ENCODE data around the gene SLC10A2.

SLC10A2 gene

DNA sequence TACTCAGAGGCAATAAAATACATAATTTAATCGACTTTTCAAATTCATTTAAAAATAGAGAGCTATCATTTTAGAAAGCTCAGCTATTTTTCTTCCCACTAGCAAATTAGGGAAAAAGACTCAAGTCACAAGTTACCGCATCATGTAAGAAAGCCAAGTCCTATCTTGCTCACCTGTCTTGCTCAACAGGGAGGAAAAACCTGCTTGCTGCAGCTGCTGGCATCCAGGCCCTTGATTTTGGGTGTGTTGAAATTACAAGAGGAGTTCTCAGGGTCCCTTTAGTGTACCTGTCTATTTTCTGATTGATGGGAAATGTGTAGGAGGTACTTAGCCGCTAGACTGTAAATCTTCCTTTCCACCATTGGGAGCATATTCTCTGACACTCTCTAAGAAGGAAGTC is 22.2 kb downstream of the SLC10A2 start:
- no peak for DNase-seq

DNA sequence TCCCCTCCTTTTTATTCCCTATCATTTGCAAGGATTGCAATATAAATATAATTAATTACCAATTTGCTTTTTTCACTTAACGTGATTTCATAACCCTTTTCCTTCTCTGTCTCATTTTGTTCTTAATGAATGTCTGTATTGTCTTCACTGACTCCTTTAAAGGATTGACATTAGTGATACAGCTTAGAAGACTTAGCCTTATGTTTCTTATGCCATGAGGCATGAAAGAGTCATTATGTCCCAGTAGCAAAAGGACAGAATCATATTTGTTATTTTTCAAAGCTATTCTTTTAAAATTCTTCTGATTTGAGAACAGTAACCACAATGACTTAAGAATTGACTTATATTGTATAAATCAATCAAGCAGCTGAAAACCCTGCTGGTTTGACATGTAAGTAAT is 26.2 kb downstream of the SLC10A2 start:
- no peak for DNase-seq

DNA sequence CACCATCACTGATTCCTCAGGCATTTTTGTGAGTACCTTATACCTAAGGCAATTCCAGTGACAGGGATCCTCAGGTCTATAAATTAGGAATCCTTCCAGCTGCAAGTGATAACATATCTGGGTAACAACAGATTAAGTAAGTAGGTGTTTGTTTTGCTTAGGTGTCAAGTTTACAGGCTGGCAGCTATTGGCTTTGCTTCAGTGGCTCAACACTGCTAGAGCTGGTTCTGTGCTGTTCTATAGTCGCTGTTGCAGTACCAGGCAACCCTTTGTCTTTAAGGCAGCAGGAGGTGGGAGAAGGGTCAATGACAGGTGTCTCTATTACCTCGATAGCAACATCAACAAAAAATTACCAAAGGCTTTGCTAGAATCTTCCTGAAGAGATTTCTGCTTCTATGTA is 27.0 kb downstream of the SLC10A2 start:
- no peak for DNase-seq

DNA sequence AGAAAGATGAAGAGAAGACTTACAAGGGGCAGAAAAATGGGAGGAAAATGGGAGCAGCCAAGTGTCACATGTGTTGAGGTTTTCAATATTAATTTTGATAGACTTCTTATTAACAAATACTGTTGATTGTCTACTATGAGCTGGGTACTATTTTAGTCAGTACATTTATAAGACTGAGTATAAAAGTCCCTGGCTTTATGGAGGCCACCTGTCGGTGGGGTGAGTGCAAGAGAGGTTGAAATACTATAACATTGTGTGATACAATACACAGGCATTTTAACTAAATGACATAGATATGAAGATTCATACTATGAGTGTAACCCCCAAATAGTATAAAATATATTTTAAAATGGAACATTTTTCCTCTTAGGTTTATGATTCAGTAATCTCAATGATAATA is 29.9 kb downstream of the SLC10A2 start:
- DNase-seq: no peak

DNA sequence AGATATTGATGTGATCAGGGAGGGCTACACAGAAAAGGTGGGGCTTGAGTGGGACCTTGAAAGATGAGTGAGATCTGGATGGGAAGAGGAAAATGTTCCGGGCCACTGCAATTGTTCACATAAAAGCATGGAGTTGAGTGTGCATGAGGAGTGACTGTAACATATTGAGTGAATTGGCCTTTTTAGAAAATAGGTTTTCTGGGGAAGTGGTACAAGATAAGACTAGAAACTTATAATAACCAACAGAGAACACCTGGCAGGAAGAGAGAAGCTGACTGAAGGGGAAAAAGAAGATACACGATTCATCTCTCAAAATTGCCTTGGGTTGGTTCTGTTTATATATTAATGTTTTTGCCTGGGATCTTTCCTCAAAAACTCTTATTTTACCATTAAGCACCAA is 32.2 kb downstream of the SLC10A2 start:
- DNase-seq: no peak

DNA sequence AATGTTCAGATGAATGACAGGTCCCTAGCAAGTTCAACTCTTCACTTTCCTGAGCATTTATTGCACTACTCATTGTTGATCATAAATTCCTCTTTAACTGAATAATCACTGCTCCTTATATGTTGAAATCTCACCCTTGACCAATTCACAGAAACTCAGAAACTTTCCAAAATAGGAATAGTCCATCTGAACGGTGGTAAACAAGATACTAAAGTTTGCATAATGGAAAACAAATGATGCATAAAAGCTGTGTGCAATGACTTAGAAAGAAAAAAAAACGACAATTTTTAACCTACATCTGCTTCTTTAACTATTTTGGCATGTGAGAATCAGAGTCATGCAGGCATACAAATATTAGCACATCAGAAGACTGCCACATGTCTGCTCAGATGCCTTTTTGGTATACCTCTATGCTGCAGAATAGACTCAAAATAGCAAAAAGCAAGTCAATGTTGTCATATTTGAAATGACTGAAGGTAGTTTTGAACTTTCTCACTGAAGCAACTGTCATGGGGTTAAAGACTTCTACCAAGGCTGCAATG is 34.8 kb downstream of the SLC10A2 start:
- no peak for DNase-seq

DNA sequence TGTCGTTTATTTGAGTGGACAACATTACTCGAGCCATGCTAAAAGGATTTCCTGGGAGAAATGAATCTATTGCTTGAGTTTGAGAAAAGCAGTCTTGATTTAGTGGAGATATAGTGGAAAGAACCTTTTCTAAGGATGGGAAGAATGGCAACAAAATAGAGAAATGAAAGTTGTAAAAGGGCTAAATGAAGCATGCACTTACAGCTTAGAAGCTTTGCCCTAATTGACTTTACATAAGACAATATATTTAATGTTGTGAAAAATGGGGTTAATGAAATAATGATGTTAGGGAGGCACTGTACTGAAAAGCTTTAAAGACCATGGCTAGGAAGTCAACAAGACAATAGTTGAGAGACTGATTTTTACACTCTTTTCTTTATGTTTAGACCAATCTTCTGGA is 35.4 kb downstream of the SLC10A2 start:
- DNase-seq: no peak

DNA sequence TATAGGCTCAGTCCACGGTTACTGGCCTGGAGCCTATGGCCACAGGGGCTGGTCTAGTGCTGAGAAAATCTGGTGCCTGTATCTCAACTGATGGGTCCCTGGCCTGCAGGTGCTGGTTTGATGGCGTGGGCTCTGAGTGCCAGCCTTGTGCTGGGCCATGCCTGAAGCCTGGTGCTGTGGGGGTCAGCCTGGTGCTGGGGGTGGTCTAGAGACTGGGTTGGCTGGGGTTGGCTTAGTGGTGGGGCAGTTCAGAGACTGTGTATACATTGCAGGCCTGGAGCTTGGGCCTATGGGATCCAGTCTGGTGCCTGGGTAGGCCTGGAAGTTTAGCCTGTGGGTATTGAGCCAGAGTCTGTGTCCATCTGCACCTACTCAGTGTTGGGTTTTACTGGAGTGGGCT is 36.4 kb downstream of the SLC10A2 start:
- no peak for DNase-seq

DNA sequence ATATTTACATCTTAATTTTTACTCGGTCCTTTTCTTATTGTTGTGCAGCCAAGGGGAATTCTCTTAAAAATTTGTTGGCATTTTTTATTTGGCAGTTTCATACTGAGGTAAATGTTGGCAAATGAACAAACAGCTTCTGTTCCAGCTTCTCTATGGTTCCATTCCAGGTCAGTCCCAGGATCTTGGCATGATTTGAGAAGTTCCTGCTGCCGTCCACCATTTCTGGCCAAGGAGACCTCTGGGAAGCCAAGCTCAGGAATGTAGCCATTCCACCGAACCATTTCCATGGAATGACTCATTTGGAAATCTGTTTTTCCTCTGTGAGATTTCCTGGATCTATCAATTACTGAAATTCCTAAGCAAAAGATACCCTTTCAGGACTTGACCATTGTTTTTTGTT is 43.9 kb downstream of the SLC10A2 start:
- DNase-seq: no peak

DNA sequence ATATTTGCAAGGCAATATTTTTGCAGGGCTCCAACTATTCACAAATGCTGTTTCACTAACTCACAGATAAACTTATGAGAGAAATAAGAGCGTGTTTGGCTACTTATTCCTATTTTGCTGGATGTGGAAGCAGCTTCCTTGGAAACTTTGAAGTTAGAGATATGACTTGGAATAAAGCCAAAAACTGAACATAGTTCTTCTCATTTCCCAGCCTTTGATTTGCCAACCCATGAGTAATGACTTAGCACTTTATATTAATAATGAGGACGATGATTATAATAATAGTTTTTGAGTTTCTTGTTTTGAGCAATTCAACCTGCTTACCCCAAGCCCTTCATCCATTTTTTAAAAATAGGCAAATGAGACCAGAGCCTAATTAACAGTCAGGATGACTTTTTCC is 47.7 kb downstream of the SLC10A2 start:
- DNase-seq: no peak

DNA sequence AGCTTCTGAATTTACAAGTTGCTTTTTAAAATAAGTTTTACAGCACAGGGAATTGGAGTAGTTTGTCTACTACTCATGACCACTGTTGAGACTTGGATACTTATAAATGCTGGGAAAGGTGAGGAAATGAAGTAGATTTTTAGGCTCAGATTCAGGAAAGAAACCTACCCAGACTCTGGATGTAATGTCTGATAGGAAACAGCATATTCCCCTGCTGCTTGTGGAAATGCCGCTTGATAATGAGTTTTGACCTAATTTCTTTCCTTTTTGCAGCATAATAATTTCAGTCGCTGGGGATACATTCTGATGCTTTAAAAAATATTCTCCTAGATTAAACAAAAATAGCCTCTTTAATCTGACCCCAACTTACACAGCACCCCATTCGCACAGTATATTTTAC is 53.6 kb downstream of the SLC10A2 start:
- no peak for DNase-seq

DNA sequence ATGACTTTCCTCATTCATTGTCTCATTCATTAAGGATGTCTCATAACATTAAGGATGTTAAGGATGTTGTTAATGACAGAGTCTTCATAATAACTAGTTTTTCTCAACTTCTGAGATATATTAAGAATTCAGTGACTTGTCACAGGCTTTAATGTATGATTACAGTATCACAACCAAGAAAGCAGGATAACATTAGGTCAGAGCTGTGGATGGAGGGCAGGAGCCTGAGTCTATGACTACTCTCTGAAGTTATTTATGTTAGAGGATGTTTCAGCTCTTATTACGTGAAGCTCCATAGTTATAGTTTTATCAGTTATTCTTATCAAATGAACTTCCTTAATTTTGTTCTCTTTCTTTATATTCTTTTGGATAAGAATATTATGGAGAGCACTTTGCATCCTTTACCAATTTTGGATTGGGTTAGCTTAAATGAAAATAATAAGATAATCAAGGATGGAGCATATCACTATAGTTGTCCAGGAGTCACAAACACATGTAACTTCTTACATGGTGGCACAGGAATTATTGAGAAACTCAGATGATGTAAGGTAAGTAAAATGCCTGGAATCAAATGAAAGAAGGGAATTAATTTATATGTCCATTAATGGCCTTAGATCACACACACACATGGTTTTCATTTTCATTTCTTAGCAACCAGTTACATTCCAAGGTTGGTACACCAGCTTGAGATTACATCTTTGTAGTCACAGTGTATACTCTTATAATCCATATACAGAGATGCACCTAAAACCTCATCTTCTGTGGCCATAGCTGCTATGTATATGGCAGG is 57.0 kb downstream of the SLC10A2 start:
- no peak for DNase-seq

DNA sequence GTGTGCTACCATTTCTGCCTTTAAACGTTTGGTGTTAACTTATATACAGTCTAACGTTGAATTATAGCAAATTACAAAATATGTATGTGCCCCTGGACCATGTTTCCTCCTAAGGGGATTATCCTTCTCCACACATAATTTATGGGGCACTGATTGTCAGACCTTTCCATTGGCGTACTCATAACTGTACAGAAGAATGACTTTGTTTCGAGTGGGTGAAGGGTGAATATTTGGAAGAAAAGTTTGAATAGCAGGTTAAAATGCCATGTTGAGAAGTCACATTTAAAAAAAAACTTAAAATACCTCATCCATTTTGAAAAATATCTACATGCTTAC is 58.8 kb downstream of the SLC10A2 start:
- no peak for DNase-seq

DNA sequence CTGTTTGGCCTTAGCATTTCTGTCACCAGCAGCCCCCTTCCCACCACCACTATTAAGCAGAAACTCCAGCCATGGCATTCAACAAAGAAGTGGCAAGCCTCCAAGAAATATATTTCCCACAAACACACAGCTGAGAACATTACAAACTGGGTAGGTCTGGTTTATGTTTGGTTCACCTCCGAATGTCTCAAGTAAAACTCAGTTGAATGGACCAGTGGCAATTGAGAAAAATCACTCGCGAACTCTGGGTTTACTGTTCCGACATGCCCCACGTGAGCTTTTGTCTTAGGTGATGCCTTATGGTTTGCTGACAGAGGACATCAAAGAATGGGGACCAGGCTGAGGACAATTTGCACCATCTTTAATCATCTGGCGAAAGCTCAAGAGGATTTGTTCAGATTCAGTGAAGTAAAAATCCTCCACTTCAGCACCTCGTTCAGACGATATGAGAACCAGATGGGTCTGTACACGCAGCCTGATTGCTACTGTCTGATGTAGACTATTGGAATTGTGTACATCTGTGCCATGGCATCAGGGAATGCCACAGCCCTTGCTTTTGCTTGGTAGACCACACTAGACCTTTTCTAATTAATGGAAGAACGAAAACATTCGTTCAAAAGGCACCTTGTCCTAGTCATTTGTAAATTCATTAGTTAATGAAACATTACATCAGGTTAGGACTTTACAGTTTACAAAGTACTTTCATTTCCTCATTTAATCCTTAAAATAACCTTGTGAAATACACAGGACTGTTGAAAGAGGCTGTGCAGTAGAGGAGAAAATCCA is 59.4 kb downstream of the SLC10A2 start:
- DNase-seq: no peak

DNA sequence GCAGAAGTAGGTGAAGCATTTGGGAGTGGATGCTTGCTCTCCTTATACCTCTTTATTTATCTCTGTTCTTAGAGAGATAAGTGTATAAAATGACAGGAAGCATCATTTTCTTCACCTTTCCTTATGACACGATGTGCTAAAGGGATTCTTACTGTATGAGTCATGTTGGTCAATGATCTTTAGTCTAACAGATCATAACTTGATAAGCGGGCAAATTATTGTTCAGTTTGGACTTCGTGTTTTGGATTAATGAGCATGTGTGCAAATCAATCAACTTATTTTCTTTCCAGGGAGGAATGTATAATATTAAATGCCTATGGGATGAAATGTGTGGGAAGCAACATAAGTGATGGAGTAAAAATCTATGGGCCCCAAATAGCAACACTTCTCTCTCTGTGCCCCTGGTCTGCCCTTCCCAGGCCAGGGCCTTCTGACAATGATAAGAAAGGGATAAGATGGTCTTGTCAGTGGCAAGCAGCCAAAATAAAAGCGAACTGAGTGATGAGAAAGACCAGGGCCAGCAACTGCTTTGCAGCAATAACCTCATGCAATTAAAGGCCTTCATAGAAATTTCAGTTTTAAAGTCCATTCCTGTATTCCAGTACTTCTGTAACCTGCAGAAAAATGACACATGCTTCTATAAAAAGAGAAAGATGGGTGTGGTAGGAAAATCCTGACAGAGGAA is 61.4 kb downstream of the SLC10A2 start:
- no peak for DNase-seq

DNA sequence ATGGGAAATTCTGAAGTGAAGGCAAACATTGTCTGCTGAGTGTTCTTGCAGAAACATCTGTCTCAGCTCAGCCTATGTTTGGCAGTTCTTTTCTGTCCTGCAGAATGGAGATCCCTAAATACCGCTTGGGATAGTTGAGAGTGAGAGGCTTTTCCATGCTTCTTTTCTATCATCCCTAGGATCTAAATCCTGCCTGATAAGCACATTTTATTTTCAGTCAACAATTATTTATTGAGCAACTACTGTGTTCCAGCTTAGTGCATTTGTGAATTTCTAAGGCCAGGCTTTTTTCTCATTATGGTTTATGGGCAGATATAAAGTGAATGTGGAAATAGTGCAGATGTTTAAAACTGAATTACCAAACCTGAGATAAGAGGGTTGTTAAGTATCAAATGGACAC is 62.6 kb downstream of the SLC10A2 start:
- no peak for DNase-seq

DNA sequence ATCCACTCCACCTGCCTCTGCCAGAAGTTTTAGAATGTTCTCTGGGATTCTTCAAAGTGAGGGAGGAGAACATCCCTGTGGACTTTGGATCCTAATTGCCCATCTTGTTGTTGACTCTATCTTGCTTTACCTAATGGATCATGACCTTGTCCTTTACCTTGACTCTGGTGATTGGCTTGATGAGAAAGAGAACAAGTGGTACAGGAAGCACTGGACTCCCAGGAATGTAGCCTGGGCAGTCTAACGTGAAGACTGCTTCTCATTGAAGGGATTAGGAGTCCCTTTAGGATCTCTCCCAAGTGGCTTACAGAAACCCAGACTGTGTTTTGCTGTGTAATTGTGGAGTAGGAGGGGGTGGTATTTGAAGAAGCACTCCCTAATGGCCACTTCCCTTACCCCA is 63.9 kb downstream of the SLC10A2 start:
- no peak for DNase-seq

DNA sequence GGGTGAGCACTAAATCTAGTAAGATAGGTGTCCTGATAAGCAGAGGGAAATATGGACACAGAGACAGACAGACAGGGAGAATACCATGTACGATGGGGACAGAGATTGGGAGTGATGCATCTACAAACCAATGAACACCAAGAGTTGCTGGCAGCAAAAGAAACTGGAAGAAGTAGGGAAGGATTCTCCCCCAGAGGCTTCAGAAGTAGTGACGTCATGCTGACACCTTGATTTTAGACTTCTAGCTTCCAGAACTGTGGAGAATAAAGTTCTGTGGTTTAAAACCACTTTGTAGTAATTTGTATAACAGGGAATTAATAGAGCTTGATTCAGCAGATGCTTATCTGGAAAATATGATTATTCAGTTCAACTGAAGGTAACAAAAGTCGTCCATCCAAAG is 66.1 kb downstream of the SLC10A2 start:
- no peak for DNase-seq

DNA sequence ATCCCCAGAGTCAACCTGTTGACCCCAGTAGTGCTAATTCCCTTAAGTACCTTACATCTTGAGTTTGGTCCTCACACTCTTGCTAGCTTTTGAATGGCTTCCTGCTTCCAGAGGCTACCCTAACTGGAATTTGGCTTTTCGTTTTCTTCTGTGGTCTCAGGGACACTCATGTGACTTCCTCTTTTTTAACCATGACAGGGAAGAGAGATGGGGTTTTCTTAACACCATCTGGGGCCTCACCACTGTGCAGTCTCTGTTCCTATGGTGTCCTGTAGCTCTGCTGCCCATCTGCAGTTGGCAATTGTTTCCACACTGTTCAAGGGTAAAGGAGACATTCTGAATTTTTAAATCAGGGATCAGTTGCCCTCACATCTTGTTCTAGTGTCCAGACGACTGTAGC is 66.7 kb downstream of the SLC10A2 start:
- DNase-seq: no peak
